CD4-positive, alpha-beta T cell (primary cell): Measurements from ENCODE around the gene DNAJC11. TPM values are rescaled to one million over a fixed set of nuclear protein-coding genes. Genes with fewer than 3 reads are reported as not detected.

Experiments used
- ATAC-seq: fragments of 200-7000 bp; cut with Tn5 transposase; one replicate; pipeline ENCODE4 v1.10.0; 2022; ENCODE audit warnings: mild to moderate bottlenecking; ENCODE audit not compliant: poor library complexity
- CTCF ChIA-PET: fragments of 350-600 bp; sonication (Branson Sonifier 250); formaldehyde crosslinking; loops from one replicate; lab custom pipeline; 2021; ENCODE audit warnings: antibody characterized with exemption, inconsistent platforms; lab: Charles Lee
- POLR2A ChIA-PET: fragments of 350-600 bp; sonication (Branson Sonifier 250); formaldehyde crosslinking; loops from one replicate; lab custom pipeline; 2021; ENCODE audit warnings: antibody characterized with exemption, inconsistent platforms; lab: Charles Lee
- DNase-seq, 14 experiments: peaks; one replicate each; pipeline ENCODE4 v3.0.0-alpha.2; 2013 to 2020; ENCODE audit warnings: mixed read lengths in 2 of 14
- H3K27ac ChIP-seq, 2 donors: one replicate each; pipeline versions ENCODE4 v1.5.1 to v1.7.0; 2013; ENCODE audit warnings: low read length in 2 of 2, low read depth in 1 of 2, mild to moderate bottlenecking in 1 of 2
- H3K27me3 ChIP-seq, 2 experiments: 1 replicate in 1 of 2; 2 replicates in 1 of 2; pipeline versions ENCODE4 v1.6.1 to v1.7.0; 2013; ENCODE audit warnings: low read length in 2 of 2, control low read depth in 1 of 2, mild to moderate bottlenecking in 1 of 2, moderate library complexity in 1 of 2; ENCODE audit not compliant: insufficient read depth in 2 of 2, control insufficient read depth in 1 of 2
- H3K36me3 ChIP-seq: one replicate; pipeline ENCODE4 v1.6.1; 2013; ENCODE audit warnings: low read length, control low read depth; ENCODE audit not compliant: insufficient read depth
- H3K4me1 ChIP-seq: one replicate; pipeline ENCODE4 v1.6.1; 2013; ENCODE audit warnings: low read length, control low read depth; ENCODE audit not compliant: insufficient read depth
- H3K4me3 ChIP-seq: one replicate; pipeline ENCODE4 v1.5.1; 2013; ENCODE audit warnings: mild to moderate bottlenecking, low read length, moderate library complexity
- H3K9me3 ChIP-seq, 2 experiments: 1 replicate in 1 of 2; 2 replicates in 1 of 2; pipeline versions ENCODE4 v1.6.1 to v1.7.0; 2013; ENCODE audit warnings: low read length in 2 of 2, mild to moderate bottlenecking in 2 of 2, control low read depth in 1 of 2, moderate library complexity in 1 of 2; ENCODE audit not compliant: control insufficient read depth in 1 of 2, insufficient read depth in 1 of 2
- H3K27ac Mint-ChIP-seq: one replicate; pipeline ENCODE4 v1.8.0; 2020; ENCODE audit warnings: mixed read lengths
- H3K27me3 Mint-ChIP-seq: one replicate; pipeline ENCODE4 v1.8.0; 2021; ENCODE audit warnings: mixed read lengths
- H3K36me3 Mint-ChIP-seq: one replicate; pipeline ENCODE4 v1.8.0; 2021; ENCODE audit warnings: low read depth, mixed read lengths
- H3K4me1 Mint-ChIP-seq: one replicate; pipeline ENCODE4 v1.8.0; 2021; ENCODE audit warnings: low read depth, mixed read lengths
- H3K4me3 Mint-ChIP-seq: one replicate; pipeline ENCODE4 v1.8.0; 2020; ENCODE audit warnings: mild to moderate bottlenecking, mixed read lengths
- H3K9me3 Mint-ChIP-seq: one replicate; pipeline ENCODE4 v1.8.0; 2020; ENCODE audit warnings: mixed read lengths
- intact Hi-C, 2 experiments: fragments of 100-400 bp; cut with DNase I in 1 of 2; cut with micrococcal nuclease in 1 of 2; formaldehyde crosslinking; loops; one replicate each; pipeline versions ENCODE4 v1.15.1 to v1.9.0; 2023 to 2025; cut with DNase I, micrococcal nuclease
- total RNA-seq, 174 experiments: library from RNA in 2 of 174; stranded (reverse) in 2 of 174; gene quantifications; one replicate each; pipeline ENCODE4 v1.2.3 and lab custom pipeline; 2021 to 2026
- TF ChIP-seq, protein P1 (sequence below): fragments of 200-600 bp; IDR thresholded peaks from one replicate; pipeline ENCODE4 v1.8.0; 2022; ENCODE audit warnings: antibody characterized with exemption, mild to moderate bottlenecking

Gene DNAJC11
- total RNA-seq, 2 experiments from 2014 or later: 20.6 to 24.0 TPM

DNA sequence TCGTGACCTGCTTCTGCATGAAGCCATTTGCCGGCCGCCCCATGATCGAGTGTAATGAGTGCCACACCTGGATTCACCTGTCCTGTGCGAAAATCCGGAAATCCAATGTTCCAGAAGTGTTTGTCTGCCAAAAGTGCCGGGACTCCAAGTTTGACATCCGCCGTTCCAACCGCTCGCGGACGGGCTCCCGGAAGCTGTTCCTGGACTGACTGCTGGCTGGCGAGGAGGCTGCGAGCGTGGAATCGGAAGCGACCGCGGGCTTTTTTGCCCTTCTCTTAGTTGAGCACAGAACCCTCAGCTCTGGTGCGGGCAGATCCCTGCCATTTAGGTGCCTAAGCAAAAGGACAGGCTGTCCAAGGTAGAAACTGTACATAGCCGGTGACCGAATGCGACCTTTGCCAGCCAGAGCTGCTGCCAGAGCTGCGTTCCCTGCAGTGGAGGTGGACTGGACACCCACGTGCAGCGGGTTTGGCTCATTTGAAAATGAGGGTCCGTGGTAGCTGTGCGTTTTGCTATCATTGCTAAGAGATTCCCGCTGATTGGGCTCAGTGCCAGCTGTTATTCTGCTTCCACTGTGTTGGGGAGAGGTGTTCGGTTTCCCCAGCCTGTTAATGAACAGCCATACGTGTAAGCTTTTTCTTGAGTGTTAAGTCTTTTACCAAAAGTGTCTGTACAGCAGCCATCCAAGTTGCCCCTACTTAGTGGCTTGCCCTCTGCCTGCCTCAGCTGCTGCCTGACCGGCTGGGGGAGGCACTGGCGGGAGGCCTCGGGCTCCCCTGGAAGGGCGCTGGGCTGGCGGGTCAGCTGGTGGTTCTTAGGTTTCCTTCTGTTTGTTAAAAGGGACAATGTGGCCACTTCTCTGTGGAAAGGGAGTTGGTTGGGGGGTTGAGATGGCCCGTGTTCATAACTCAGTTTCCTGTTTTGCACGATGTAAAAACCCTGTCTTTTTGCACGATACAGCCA is 79.9 kb downstream of the DNAJC11 start:
- intact Hi-C loops: no loop called here
- H3K36me3 Mint-ChIP-seq: peaks cover 40% of the 10 kb centered on the region
- Histone ChIP-seq H3K27me3 (no peaks in the 10 kb centered on the region), H3K4me3 (no peak overlapping the region), H3K36me3 (peaks cover 33% of the 10 kb centered on the region), H3K4me1 (peaks cover 20% of the 10 kb centered on the region), H3K27ac (no peak overlapping the region), H3K9me3 (no peaks in the 10 kb centered on the region)
- no peak overlapping the region for H3K4me3 Mint-ChIP-seq
- POLR2A ChIA-PET: interaction anchor here (0.8 to 1.1 kb wide), 2 partner anchors 19 to 197 kb away, joined by 3 to 4 read pairs; partner anchors contain the start of genes ESPN and KLHL21
- H3K4me1 Mint-ChIP-seq: peaks cover 11% of the 10 kb centered on the region
- H3K9me3 Mint-ChIP-seq: no peaks in the 10 kb centered on the region
- DNase-seq: no peak
- H3K27ac Mint-ChIP-seq: no peak overlapping the region
- H3K27me3 Mint-ChIP-seq: no peaks in the 10 kb centered on the region
- no peak for ATAC-seq
- TF ChIP-seq, protein P1, sequence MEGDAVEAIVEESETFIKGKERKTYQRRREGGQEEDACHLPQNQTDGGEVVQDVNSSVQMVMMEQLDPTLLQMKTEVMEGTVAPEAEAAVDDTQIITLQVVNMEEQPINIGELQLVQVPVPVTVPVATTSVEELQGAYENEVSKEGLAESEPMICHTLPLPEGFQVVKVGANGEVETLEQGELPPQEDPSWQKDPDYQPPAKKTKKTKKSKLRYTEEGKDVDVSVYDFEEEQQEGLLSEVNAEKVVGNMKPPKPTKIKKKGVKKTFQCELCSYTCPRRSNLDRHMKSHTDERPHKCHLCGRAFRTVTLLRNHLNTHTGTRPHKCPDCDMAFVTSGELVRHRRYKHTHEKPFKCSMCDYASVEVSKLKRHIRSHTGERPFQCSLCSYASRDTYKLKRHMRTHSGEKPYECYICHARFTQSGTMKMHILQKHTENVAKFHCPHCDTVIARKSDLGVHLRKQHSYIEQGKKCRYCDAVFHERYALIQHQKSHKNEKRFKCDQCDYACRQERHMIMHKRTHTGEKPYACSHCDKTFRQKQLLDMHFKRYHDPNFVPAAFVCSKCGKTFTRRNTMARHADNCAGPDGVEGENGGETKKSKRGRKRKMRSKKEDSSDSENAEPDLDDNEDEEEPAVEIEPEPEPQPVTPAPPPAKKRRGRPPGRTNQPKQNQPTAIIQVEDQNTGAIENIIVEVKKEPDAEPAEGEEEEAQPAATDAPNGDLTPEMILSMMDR: no peak
- CTCF ChIA-PET: interaction anchor here (1.8 kb wide), 1 partner anchor 19 kb away, joined by 4 read pairs; the partner anchor contains the start of gene KLHL21

DNA sequence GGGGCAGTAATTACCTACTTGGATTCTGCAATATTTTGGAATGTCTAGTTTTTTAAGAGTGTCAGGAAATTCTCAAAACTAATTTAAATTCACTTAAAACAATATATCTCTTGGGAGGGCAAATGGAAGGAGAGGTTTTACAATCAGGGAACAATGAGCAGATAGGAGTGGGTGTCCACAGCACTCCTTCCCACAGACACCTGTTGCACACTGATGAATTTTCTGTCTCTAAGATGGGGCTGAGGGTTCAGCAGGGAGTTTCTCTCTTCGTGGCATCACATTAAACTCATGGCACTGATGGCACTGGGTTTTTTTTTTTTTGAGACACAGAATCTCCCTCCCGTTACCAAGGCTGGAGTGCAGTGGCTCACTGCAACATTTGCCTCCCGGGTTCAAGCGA is 82.6 kb downstream of the DNAJC11 start:
- intact Hi-C loops: no loop called here
- Histone ChIP-seq H3K4me1 (peaks cover 8% of the 10 kb centered on the region), H3K4me3 (no peak overlapping the region), H3K36me3 (peaks cover 32% of the 10 kb centered on the region), H3K27ac (no peak overlapping the region), H3K27me3 (no peaks in the 10 kb centered on the region), H3K9me3 (no peaks in the 10 kb centered on the region)
- ATAC-seq: no peak
- ChIA-PET CTCF (no interaction called here), POLR2A (interaction anchor here (3.9 kb wide), 1 partner anchor 17 kb away, joined by 24 read pairs; the partner anchor contains the start of gene KLHL21)
- Mint-ChIP-seq H3K27ac (no peak overlapping the region), H3K36me3 (peaks cover 33% of the 10 kb centered on the region), H3K27me3 (no peaks in the 10 kb centered on the region), H3K4me3 (no peak overlapping the region), H3K9me3 (no peaks in the 10 kb centered on the region), H3K4me1 (peaks cover 8% of the 10 kb centered on the region)
- DNase-seq: no peak
- TF ChIP-seq, protein P1: no peak

DNA sequence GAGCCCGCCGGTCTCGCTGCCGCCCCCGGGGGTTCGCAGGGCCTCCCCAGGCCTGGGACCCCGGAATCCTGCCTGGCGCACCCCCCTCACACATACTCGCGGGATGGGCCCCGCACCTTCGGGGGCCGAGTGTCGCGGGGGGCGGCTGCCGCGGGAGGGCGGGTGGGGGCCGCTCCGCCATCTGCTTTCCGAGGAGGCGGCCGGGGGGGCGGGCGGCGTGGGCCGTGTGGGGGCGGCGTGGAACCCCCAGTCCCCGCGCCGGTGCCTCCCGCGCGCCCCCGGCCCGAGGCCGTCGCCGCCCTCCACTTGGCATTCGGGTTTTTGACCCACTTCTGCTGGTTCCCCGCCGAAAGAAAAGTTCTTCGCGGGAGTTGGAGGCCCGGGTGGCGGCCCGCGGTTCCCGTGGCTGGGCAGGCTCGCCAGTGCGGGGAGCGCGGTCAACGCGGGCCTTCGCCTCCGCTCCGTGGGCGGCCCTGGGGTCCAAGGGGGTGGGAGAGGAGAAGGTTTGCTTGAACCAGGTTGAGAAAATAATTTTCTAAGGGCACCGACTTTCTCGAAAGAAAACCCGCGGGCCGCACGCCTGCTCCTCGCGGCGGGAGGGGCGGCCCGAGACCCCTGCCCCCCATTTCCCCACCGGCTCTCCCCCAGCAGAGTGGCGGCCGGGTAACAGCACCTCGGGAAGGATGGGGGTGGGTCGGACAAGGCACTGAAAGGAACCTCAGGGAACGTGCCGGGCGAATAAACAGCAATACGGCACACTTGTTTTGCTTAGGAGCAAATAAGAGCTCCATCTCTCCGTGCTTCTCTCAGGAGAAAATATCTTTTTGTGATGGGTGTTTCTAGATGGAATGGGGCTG is 86.5 kb downstream of the DNAJC11 start:
- H3K27me3 ChIP-seq: no peaks in the 10 kb centered on the region
- TF ChIP-seq, protein P1: no peak
- DNase-seq (peak in 3 of 14 experiments; percentile 10 to 37 (median 34)), ATAC-seq (no peak)
- CTCF ChIA-PET: interaction anchor here (0.6 to 2.5 kb wide), 5 partner anchors 9 to 189 kb away, joined by 3 to 11 read pairs (median 3); partner anchors contain the start of genes NOL9 and THAP3
- H3K4me3 Mint-ChIP-seq: peak overlapping the region; percentile 79
- peak overlapping the region; percentile 44 for H3K4me3 ChIP-seq
- H3K27me3 Mint-ChIP-seq: no peaks in the 10 kb centered on the region
- no peaks in the 10 kb centered on the region for H3K9me3 ChIP-seq
- peaks cover 18% of the 10 kb centered on the region for H3K36me3 ChIP-seq
- intact Hi-C loops: no loop called here
- H3K4me1 ChIP-seq: peaks cover 18% of the 10 kb centered on the region
- peak overlapping the region; percentile 73 for H3K27ac Mint-ChIP-seq
- no peaks in the 10 kb centered on the region for H3K9me3 Mint-ChIP-seq
- POLR2A ChIA-PET: interaction anchor here (1.2 to 3.9 kb wide), 4 partner anchors 10 to 15 kb away, joined by 3 to 24 read pairs (median 8); partner anchors contain the start of genes KLHL21 and THAP3
- H3K4me1 Mint-ChIP-seq: peaks cover 26% of the 10 kb centered on the region
- peak overlapping the region in 1 of 2 donors; percentile 7 for H3K27ac ChIP-seq
- H3K36me3 Mint-ChIP-seq: peaks cover 27% of the 10 kb centered on the region
